ENCODE data around the gene POMT2. TPM values are rescaled to one million over a fixed set of nuclear protein-coding genes. Genes with fewer than 3 reads are reported as not detected.
"Not testable (repeated sequence)": the region's sequence is repeated elsewhere in the genome, so short reads cannot be mapped to it uniquely, and the experiment has no call there.

Gene POMT2
- total RNA-seq, 1 donor from 2014 or later, result 19.9 TPM

DNA sequence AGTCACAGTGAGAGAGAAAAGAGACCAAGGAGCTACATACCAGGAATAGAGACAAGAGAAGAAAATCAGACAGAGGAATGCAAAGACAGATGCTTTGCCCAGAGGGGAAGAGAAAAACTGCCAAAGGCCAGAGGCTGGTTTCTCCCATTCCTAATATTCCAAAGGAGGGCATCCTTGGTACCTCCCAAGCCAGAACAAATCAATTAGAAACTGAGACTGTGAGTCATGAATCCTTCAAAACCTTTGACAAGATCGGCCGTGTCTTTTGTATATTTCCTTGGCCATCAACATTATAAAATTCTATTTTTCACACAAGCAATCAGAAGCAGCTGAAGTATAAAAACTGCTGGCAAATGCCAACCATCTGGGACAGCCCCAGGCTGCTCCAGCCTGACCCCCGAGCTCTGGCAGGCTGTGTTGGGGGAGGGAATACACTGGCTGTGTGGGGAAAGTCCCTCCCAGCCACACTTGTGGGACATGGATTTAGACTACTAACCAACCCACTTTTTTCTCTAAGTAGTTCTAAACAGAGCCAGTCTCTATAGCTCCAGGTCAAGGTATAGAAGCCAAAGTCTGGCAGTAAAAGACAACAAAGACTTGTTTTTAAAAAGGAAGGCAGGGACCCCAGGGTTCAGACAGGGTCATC is 13.7 kb downstream of the POMT2 start:
- intact Hi-C loops (cut with DNase I), result loop anchor here (10.0 kb wide), 1 partner anchor 238 kb away; no protein-coding TSS in a partner anchor
- DNase-seq (ENCODE audit: low spot score), result no peak

DNA sequence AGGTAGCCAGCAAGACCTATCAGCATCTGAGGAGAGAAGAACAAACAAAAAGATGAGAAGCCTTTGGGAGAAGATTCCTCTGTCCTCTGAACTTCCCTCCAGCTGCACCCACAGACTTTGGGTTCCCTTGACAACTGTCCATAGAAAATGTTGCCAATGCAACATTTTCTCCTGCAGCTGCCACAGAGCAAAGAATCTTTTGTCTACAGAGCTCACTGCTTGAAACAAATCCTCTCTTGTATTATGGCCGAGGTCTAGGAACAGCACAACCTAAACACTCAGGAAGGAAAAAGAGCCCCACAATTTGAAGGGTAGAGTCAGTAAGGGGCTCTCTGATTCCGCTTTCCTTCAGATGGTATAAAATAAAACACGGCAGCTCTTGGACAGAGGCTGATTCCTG is 14.3 kb downstream of the POMT2 start:
- intact Hi-C loops (cut with DNase I), result loop anchor here (10.0 kb wide), 1 partner anchor 238 kb away; no protein-coding TSS in a partner anchor
- DNase-seq (ENCODE audit: low spot score), result no peak

DNA sequence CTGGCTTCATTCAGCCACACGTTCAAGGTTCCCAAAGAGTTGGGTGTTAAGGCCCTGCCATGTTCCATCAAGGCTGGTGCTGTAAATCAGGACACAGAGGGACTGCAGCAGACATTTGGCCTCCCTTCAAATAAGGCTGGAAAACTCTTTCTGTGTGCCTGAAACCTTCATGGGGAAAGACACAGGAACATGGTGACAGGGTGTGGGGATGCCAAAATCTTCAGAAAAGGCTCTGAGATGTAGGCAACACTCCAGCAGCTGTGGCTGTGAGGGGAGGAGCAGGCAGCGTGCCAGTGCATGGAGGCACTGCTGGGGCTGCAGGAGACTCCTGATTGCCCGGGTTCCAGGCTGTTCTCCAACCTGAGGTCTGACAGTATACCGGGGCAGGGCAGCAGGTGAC is 15.0 kb downstream of the POMT2 start:
- intact Hi-C loops (cut with DNase I), result loop anchor here (10.0 kb wide), 1 partner anchor 239 kb away; no protein-coding TSS in a partner anchor
- DNase-seq (ENCODE audit: low spot score), result no peak

DNA sequence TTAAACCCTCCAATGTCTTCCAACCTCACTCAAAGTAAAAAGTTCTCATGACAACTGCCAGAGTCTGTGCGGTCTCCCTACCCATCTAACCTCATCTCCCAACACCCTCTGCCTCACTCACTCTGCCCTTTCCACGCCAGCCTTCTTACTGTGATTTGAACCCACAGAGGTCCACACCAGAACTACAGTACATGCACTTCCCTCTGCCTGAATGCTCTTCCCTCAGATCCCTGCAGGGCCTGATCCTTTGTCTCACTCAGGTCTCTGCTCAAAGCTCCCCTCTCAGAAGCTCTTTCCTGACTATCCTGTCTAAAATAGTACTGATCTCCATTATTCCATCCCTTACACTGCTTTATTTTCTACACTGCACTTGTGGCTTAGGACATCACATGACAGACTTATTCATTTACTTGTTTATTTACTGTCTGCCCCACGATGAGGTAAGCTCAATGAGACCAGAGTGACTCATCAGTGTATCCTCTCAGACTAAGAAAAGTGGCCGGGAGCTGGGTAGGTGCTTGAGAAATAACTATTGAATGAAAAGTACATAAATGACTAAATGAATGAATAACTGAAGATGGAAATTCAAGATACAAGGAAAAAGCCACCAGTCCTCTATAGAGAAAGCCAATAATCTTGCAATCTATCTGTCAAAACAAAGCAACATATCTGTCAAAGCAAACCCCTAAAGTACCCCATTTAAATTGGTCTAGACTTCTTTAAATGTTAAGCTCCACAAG is 17.1 kb downstream of the POMT2 start:
- intact Hi-C loops (cut with DNase I), result loop anchor here (10.0 kb wide), 1 partner anchor 241 kb away; no protein-coding TSS in a partner anchor
- DNase-seq (ENCODE audit: low spot score), result no peak

DNA sequence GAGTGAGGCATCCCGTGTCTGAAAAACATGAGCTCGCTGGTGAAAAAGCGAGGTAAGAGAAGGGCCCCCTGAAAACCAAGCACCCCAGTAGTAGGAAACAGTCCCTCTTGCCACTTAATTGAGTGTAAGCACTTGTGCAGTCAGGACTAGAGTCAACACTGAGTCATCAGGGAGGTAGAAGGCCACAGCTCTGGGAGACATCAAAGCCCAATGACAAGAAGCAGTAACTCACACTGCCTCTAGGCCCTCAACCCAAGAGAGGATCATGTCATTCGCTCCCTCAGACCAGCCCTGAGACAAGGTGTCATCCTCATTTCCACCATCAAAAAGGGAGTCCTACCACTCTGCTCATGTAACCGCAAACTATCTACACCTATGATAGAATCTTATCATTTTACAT is 17.8 kb downstream of the POMT2 start:
- intact Hi-C loops (cut with DNase I), result loop anchor here (10.0 kb wide), 1 partner anchor 242 kb away; no protein-coding TSS in a partner anchor
- DNase-seq (ENCODE audit: low spot score), result no peak

DNA sequence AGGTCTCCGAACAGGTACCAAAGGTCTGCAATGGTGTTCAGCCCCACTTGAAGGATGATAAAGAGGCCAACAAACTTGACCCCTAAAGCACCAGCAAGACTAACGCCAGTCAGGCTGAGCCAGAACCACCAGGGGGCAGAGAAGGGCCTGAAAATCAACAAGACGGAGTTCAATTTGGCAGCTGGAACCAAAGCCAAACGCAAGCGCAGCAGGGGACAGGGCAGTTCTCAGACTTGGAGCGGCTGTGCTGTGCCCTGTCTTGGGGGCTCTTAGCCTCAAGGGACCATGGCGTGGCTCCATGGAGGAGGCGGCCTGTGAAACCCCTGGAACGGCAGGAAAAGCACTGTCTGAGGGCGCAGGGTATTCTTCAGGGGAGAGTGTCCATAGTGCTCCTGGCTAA is 19.6 kb downstream of the POMT2 start:
- intact Hi-C loops (cut with DNase I), result loop anchor here (10.0 kb wide), 1 partner anchor 244 kb away; no protein-coding TSS in a partner anchor
- DNase-seq (ENCODE audit: low spot score), result no peak

DNA sequence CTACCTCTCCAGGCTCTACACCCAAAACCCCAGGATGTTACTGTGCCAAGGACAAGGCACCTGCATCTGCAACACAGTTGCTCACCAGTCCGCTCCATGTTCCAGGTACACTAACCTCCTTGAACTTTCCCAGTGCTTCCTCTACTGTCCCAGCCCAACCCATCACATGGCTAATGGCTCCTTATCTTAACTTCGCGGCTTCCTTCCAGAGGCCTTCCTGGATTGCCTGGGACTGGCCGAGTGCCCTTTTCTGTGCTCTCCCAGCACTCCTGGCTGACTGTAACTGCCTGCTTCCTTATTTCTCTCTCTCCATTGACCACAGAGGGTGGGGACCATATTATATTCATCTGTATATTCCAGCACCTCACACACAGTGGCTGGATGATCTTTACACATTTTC is 20.9 kb downstream of the POMT2 start:
- intact Hi-C loops (cut with DNase I), result loop anchor here (10.0 kb wide), 1 partner anchor 245 kb away; no protein-coding TSS in a partner anchor

DNA sequence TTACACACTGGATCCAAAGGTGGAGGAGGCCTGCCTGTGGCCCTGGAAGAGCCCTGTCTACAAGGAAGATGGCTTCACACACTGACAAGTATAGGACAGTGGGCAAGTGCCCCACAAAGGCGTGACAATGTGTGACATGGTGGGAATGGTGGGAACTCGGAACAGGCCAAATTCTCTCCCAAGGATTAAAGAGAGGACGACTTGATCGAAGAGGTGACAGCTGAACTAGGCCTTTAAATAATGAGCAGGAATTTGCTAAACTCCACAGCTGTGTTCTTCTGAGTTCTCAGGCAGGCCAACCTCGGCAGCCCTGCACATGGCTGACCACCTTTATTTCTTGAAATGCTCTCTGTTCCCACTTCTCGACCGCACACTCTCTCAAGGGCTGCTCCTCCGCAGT is 23.8 kb downstream of the POMT2 start:
- intact Hi-C loops (cut with DNase I), result no loop called here
- no peak for DNase-seq (ENCODE audit: low spot score)

More for the DNA sequence above, 20.9 kb downstream of the POMT2 start:
- no peak for DNase-seq (ENCODE audit: low spot score)

DNA sequence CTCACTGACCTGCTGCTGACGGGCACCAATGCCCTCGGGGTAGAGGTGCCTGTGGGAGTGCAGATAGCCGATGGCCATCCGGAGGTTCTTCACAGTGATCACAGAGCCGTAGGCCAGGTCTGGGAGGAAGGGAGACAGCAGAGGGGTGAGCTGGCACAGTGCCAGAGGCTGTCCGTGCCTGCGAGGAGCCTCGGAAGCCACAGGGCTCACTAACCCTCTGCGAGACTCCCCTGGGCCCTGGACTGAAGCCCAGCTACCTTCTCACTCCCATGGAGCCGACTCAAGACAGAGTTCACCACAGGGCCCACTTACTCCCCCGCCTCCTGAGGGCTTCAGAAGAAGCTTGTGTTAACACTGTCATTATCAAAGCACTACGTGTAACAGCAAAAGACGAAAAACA is 24.5 kb downstream of the POMT2 start:
- DNase-seq (ENCODE audit: low spot score), result no peak
- intact Hi-C loops (cut with DNase I), result no loop called here

DNA sequence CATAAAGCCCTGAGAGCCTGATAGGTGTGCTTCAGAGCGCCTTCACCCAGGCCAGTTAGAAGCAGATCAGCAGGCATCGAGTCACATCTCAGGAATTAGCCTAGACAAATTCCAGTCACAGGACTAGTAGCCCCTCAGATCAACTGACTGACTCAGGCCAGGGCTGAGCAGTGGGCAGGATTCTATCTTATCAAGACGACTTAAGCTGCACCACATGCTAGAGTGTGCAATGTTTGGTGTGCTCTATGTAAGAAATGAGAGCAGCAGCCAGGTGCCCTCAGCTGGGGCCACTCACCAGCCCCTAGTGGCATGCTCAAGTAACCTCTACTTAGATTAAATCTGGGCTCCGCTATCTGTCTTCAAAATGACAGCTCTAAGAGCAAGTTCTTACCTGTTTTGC is 30.0 kb downstream of the POMT2 start:
- intact Hi-C loops (cut with DNase I), result no loop called here
- DNase-seq (ENCODE audit: low spot score), result no peak

DNA sequence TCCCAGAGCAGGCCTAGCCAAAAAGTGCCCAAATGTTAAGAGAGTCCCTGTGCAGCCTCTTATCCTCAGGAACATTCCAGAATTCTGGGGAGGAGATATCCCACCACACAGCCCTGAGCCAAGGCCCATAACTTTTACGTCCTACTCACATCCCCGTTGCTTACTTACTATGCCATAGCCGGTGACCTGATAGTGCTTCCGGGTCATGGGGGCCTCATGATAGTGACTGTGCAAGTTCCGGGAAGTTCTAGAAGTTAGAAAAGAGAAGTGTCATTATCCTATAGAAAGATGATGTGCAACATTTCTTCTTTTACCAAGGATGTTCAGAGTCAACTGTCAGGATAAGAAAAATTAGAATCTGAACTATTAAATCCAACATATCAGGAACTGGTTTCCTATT is 34.1 kb downstream of the POMT2 start:
- no peak for DNase-seq (ENCODE audit: low spot score)
- intact Hi-C loops (cut with DNase I), result no loop called here

DNA sequence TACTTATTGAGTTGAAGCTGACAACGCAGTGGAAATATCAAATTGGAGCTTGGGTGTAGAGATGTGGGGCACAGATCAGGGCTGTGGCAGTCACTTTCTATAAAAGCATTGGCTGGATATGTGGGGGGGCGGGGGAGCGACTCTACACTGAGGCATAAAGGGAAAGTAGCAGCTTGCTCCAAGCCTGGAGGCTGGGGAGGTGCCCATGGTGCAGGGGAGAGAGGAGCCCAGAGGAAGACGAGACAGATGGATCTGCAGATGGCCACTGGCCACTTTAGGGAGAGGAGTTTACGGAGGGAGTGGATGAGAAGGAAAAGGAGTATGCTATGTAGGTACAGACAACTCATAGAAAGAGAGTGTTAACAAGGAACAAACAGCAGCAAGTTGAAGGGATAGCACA is 36.2 kb downstream of the POMT2 start:
- intact Hi-C loops (cut with DNase I), result no loop called here
- no peak for DNase-seq (ENCODE audit: low spot score)

DNA sequence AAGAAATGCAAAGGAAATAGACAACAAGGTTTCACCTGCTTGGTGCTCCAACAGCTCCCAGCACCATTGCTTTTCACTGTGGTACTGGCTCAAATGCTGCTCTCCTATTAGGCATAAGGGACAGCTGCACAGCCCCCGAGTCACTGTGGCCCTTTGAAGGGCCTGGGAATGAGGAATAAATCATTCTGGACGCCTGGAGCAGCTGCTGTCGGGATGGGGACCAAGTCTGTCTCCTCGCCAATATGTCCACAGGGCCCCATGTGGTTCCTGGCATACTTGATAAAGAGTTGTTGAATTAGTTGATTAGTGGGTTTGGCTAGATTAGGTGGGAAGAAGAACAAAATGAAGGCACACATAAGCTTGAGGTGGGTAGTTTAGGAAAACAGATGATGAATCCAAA is 36.6 kb downstream of the POMT2 start:
- intact Hi-C loops (cut with DNase I), result no loop called here
- DNase-seq (ENCODE audit: low spot score), result no peak

DNA sequence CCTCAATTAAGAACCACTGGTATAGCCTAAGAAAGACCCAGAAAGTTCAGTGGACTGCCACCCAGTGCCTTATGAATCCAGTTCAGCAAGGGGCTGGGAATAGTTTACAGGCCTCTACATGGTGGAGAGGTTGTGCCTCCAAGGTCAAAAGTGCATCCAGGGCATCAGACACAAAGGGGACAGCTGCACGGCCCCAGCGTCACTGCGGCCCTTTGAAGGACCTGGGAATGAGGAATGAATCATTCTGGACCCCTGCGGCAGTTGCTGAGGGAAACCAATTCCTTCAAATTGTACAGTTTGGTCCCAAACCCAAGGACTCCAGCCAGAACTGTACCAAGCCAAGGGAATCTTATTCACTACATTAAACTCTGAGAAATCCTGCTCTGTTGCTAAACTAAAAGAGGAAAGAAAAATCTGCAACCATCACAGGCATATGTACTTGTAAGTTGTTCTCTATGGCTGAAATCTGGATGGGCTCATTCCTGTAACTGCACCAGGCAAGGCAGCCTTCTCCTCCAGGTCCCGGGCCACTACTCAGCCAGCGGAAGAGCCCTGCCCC is 38.8 kb downstream of the POMT2 start:
- no peak for DNase-seq (ENCODE audit: low spot score)
- intact Hi-C loops (cut with DNase I), result no loop called here

DNA sequence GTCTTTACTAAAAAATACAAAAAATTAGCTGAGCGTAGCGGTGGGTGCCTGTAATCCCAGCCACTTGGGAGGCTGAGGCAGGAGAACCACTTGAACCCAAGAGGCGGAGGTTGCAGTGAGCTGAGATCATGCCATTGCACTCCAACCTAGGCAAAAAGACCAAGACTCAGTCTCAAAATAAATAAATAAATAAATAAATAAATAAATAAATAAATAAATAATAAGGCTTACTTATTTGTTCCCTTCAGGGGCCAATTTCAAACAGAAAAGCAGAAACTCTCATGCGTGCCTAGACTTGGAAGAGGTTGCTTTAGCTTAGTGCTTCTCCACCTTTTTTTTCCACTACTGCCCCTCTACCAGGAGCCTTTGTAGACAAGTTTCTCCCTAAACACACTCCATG is 39.8 kb downstream of the POMT2 start:
- DNase-seq (ENCODE audit: low spot score); intact Hi-C loops (cut with DNase I): not testable (repeated sequence)

DNA sequence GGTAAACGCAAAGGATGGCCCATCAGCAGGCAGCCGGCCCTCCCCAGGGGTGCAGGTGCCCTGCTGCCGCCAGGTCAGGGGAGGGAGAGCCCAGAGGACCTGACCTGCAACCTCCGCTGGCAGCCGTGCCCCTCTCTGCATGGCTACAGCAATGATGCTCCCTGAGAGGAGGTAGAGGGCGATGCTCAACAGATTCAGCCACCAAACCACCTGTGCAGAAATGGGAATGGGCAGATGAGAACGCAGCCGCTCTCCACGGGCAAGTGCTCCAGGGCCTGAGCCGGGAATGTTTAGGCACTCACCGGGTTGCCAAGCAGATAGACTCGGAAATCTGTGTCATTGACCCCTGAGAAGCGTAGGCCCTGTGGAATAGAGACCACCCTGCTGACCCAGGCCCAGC is 41.0 kb downstream of the POMT2 start:
- intact Hi-C loops (cut with DNase I), result no loop called here
- no peak for DNase-seq (ENCODE audit: low spot score)

DNA sequence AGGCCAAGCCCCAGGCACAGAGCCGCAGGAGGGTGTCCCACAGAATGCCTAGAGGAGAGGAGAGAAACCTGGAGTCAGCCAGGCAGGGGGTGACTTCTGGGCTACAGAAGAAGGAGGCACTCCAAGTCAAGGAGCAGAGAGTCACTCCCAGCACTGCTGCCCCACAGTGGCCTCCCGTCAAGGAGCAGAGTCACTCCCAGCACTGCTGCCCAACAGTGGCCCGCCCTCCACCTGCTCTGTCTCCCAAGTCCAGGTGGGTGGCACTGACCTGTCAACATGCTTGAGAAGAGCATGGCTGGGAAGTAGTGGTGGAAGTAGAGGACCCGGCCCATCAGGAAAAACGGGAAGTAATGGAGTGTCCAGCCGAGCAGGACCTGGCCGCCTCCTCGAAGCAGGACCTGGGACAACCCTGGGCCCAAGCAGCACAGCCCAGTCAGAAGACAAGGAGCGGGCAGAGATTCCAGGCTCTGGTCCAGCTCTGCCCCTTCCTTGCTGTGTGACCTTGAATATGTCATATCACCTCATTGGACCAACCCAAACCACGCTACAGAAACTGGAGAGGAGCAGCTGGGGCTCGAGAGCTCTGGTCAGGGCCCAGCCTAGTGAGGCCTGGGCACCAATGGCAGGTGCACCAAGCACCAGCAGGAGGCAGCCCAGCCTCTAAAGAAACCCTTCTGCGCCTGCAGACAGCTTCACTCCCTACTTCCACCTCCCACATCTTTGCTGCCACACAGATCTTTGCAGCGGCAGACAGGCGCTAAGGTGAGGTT is 42.0 kb downstream of the POMT2 start:
- intact Hi-C loops (cut with DNase I), result no loop called here
- DNase-seq (ENCODE audit: low spot score), result no peak

DNA sequence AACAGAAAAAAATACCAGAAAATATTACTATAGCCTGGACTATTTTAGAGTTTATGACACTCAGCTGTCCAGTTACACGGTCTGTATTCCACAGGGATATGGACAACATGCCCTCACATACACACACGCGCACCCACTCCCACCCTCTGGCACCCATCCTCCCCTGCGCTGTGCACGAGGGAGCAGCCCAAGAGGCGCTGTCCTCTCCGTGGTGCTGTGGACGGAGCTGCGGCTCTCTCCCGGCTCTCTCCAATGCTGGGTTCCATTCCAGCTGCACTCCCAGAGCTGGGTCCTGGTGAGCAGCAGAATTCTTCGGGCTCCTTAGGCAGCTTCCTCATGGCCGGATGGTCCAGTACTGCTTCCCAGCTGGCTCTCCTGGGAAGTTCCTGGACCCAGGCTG is 43.7 kb downstream of the POMT2 start:
- intact Hi-C loops (cut with DNase I), result no loop called here
- no peak for DNase-seq (ENCODE audit: low spot score)

DNA sequence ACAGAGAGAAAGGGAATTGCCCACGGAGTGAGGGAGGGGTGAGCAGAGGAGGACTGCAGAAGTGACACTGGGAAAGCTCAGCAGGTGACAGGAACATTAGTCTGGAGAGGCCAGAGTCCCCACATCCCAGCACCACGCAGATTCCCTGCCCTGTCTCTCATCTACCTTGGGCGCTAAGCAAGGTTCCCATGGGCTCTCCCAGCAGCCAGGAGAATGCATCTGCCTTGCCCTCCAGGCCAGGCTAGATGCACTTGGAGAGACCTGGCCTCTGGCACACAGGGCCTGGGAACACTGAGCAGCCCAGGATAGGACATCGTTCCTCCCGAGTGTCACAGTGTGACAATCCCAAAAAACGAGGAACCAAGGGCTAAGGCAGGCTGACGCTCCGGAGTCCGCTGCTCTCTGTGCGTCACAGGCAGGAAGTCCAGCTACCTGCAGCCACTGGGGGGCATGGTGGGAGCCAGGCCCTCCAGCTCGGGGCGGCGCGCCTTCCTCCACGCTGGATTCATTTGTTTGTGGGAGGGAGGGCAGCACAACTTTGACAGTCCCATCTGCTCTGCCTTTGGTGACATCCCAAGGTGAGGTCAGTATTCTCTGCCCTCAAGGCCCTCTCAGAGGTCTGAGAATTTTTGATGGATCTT is 44.3 kb downstream of the POMT2 start:
- intact Hi-C loops (cut with DNase I), result no loop called here
- DNase-seq (ENCODE audit: low spot score), result peak; percentile 71

All from cardiac septum (tissue), 1 donor.